GM23248 (cell line): ENCODE results near the gene MDFIC.

Experiments
- EZH2 ChIP-seq: fragments of 200-600 bp; sonication (generic); IDR thresholded peaks from 2 replicates; pipeline ENCODE4 v1.6.1; 2018; ENCODE audit warnings: antibody characterized with exemption, mild to moderate bottlenecking; ENCODE audit not compliant: insufficient read depth, poor library complexity, severe bottlenecking
- EZH2phosphoT487 ChIP-seq: fragments of 200-600 bp; sonication (generic); IDR thresholded peaks from 2 replicates; pipeline ENCODE4 v1.6.1; 2018; ENCODE audit warnings: antibody characterized with exemption, moderate library complexity, mild to moderate bottlenecking, low read depth; ENCODE audit not compliant: insufficient read depth

GRCh38 chr7:114943953-114944744, 22.3 kb downstream of the MDFIC start:
- no peak for TF ChIP-seq EZH2
- TF ChIP-seq EZH2phosphoT487, result no peak
